Liver (tissue), 9 donors: ENCODE data around the gene RFPL2. TPM values are rescaled to one million over a fixed set of nuclear protein-coding genes. Genes with fewer than 3 reads are reported as not detected.

ENCODE experiments used
- DNase-seq: peaks from one replicate; pipeline ENCODE4 v3.0.0-alpha.2; 2017; ENCODE audit warnings: low spot score
- H3K27ac ChIP-seq, 2 donors: one replicate each; pipeline ENCODE4 v1.7.0; 2013; ENCODE audit warnings: inconsistent platforms in 2 of 2, low read length in 2 of 2, control low read depth in 1 of 2, low read depth in 1 of 2, mild to moderate bottlenecking in 1 of 2
- H3K27me3 ChIP-seq, 4 donors: one replicate each; pipeline versions ENCODE4 v1.6.1 to v1.7.0; 2013; ENCODE audit warnings: low read length in 3 of 4, inconsistent platforms in 1 of 4, mild to moderate bottlenecking in 1 of 4, moderate library complexity in 1 of 4; ENCODE audit not compliant: control insufficient read depth in 4 of 4, insufficient read depth in 4 of 4
- H3K36me3 ChIP-seq, 4 donors: one replicate each; pipeline versions ENCODE4 v1.6.1 to v1.7.0; 2013; ENCODE audit warnings: low read length in 3 of 4, mild to moderate bottlenecking in 3 of 4, low read depth in 1 of 4, moderate library complexity in 1 of 4; ENCODE audit not compliant: control insufficient read depth in 4 of 4, insufficient read depth in 3 of 4
- H3K4me1 ChIP-seq, 4 donors: one replicate each; pipeline versions ENCODE4 v1.6.1 to v1.7.0; 2013; ENCODE audit warnings: low read length in 3 of 4, mild to moderate bottlenecking in 3 of 4, moderate library complexity in 1 of 4; ENCODE audit not compliant: control insufficient read depth in 4 of 4, insufficient read depth in 4 of 4
- H3K4me3 ChIP-seq, 3 donors: one replicate each; pipeline versions ENCODE4 v1.6.1 to v1.7.0; 2013; ENCODE audit warnings: low read length in 3 of 3, control low read depth in 1 of 3, low read depth in 1 of 3, mild to moderate bottlenecking in 1 of 3
- H3K9ac ChIP-seq, 2 donors: one replicate each; pipeline ENCODE4 v1.7.0; 2013; ENCODE audit warnings: low read length in 2 of 2, mild to moderate bottlenecking in 2 of 2, moderate library complexity in 2 of 2, control low read depth in 1 of 2, low read depth in 1 of 2
- H3K9me3 ChIP-seq, 4 donors: one replicate each; pipeline versions ENCODE4 v1.6.1 to v1.7.0; 2013; ENCODE audit warnings: low read length in 3 of 4; ENCODE audit not compliant: control insufficient read depth in 4 of 4
- CTCF ChIP-seq: fragments of 150-350 bp; IDR thresholded peaks from 2 replicates; pipeline ENCODE4 v1.5.1; 2017; ENCODE audit warnings: improper control_type of control experiment, low read depth, low read length; ENCODE audit not compliant: missing input control
- EGR1 ChIP-seq, 2 donors: IDR thresholded peaks; 2 replicates each; pipeline ENCODE4 v1.6.1; 2016 to 2018; ENCODE audit warnings: antibody characterized with exemption in 2 of 2, low read depth in 2 of 2
- FOXA1 ChIP-seq: IDR thresholded peaks from 2 replicates; pipeline ENCODE4 v1.6.1; 2016; ENCODE audit warnings: antibody characterized with exemption
- FOXA2 ChIP-seq: IDR thresholded peaks from 2 replicates; pipeline ENCODE4 v1.6.1; 2016; ENCODE audit warnings: antibody characterized with exemption
- GABPA ChIP-seq, 2 donors: IDR thresholded peaks in 1 of 2; conservative IDR thresholded peaks in 1 of 2; 2 replicates each; pipeline ENCODE4 v1.6.1; 2016; ENCODE audit warnings: antibody characterized with exemption in 2 of 2, mild to moderate bottlenecking in 1 of 2, moderate library complexity in 1 of 2
- HNF4A ChIP-seq, 2 donors: conservative IDR thresholded peaks; 2 replicates each; pipeline ENCODE4 v1.6.1; 2016; ENCODE audit warnings: antibody characterized with exemption in 2 of 2, mild to moderate bottlenecking in 2 of 2
- HNF4G ChIP-seq: IDR thresholded peaks from 2 replicates; pipeline ENCODE4 v1.6.1; 2016; ENCODE audit warnings: antibody characterized with exemption
- JUND ChIP-seq, 2 donors: IDR thresholded peaks; 2 replicates each; pipeline ENCODE4 v1.6.1; 2016; ENCODE audit warnings: antibody characterized with exemption in 2 of 2
- MAX ChIP-seq: IDR thresholded peaks from 2 replicates; pipeline ENCODE4 v1.6.1; 2016; ENCODE audit warnings: antibody characterized with exemption
- NR2F2 ChIP-seq: IDR thresholded peaks from 2 replicates; pipeline ENCODE4 v1.6.1; 2016; ENCODE audit warnings: antibody characterized with exemption
- RAD21 ChIP-seq, 2 donors: IDR thresholded peaks; 2 replicates each; pipeline ENCODE4 v1.6.1; 2016; ENCODE audit warnings: antibody characterized with exemption in 2 of 2, mild to moderate bottlenecking in 2 of 2
- REST ChIP-seq: IDR thresholded peaks from 2 replicates; pipeline ENCODE4 v1.6.1; 2016; ENCODE audit warnings: antibody characterized with exemption, mild to moderate bottlenecking
- RXRA ChIP-seq, 2 donors: IDR thresholded peaks; 2 replicates each; pipeline ENCODE4 v1.6.1; 2017 to 2018; ENCODE audit warnings: antibody characterized with exemption in 2 of 2, mild to moderate bottlenecking in 1 of 2
- SP1 ChIP-seq: IDR thresholded peaks from 2 replicates; pipeline ENCODE4 v1.6.1; 2018; ENCODE audit warnings: antibody characterized with exemption, mild to moderate bottlenecking
- TAF1 ChIP-seq: conservative IDR thresholded peaks from 2 replicates; pipeline ENCODE4 v1.6.1; 2016; ENCODE audit warnings: antibody characterized with exemption, mild to moderate bottlenecking
- YY1 ChIP-seq: IDR thresholded peaks from 2 replicates; pipeline ENCODE4 v1.6.1; 2016; ENCODE audit warnings: antibody characterized with exemption, mild to moderate bottlenecking
- WGBS: extraction: QIAGEN DNeasy Blood & Tissue Kit; methylation state at CpG from one replicate; pipeline ENCODE4 v1.1.7; 2013; 5-methylcytosine and 5-hydroxymethylcytosine counted together
- polyA plus RNA-seq, 2 donors: library from polyadenylated mRNA; stranded (reverse) in 1 of 2; unstranded in 1 of 2; fragments of 200-250 nt in 1 of 2; fragments of >200 nt in 1 of 2; fragmentation: Nextera tagmentation in 1 of 2; extraction: Ambion mirVana in 1 of 2; gene quantifications; one replicate each; pipeline versions ENCODE4 v1.2.1 to v1.2.3, GENCODE V29; 2013 to 2015
- total RNA-seq, 2 donors: library from RNA; depleted of rRNA; stranded (reverse); fragments of >200 nt; gene quantifications; one replicate each; pipeline ENCODE4 v1.2.3, GENCODE V29; 2014
- TF ChIP-seq, protein P1 (sequence below): IDR thresholded peaks from 2 replicates; pipeline ENCODE4 v1.6.1; 2016; ENCODE audit warnings: antibody characterized with exemption
- TF ChIP-seq, protein P2 (sequence below): IDR thresholded peaks from 2 replicates; pipeline ENCODE4 v1.6.1; 2016; ENCODE audit warnings: antibody characterized with exemption
- donor health status: healthy.
- donor health status: healthy.
- donor health status: healthy.
- donor health status: healthy.
- donor health status: healthy.

RFPL2 gene
- total and polyA plus RNA-seq, 4 donors = under 0.01 to 0.98 (median 0.07) TPM; not detected in 1

- peaks cover 0 to 11% (median 5%) of the 10 kb centered on the region in 4 donors for H3K4me1 ChIP-seq
- no peak overlapping the region for H3K9ac ChIP-seq
- H3K27ac ChIP-seq = no peak overlapping the region
- H3K4me3 ChIP-seq = no peak overlapping the region
- H3K27me3 ChIP-seq = no peaks in the 10 kb centered on the region
- DNase-seq = no peak
- WGBS = 97% methylated on average over 3 of the region's 3 CpGs
- no peaks in the 10 kb centered on the region for H3K9me3 ChIP-seq
- TF ChIP-seq RAD21 (IDR thresholded peaks at IDR 0.05) (no peak), JUND (IDR thresholded peaks at IDR 0.05) (no peak), HNF4G (no peak), SP1 (no peak), MAX (no peak), EGR1 (IDR thresholded peaks at IDR 0.05; ENCODE audit: low read depth in 2 of 2) (no peak), FOXA2 (no peak), REST (no peak), CTCF (no peak), FOXA1 (no peak), GABPA (IDR thresholded peaks at IDR 0.05 in 1 of 2, conservative IDR thresholded peaks at IDR 0.05 in 1 of 2) (no peak), TAF1 (no peak), RXRA (IDR thresholded peaks at IDR 0.05) (no peak), HNF4A (conservative IDR thresholded peaks at IDR 0.05) (no peak), NR2F2 (no peak), YY1 (no peak)
- TF ChIP-seq, protein P1, sequence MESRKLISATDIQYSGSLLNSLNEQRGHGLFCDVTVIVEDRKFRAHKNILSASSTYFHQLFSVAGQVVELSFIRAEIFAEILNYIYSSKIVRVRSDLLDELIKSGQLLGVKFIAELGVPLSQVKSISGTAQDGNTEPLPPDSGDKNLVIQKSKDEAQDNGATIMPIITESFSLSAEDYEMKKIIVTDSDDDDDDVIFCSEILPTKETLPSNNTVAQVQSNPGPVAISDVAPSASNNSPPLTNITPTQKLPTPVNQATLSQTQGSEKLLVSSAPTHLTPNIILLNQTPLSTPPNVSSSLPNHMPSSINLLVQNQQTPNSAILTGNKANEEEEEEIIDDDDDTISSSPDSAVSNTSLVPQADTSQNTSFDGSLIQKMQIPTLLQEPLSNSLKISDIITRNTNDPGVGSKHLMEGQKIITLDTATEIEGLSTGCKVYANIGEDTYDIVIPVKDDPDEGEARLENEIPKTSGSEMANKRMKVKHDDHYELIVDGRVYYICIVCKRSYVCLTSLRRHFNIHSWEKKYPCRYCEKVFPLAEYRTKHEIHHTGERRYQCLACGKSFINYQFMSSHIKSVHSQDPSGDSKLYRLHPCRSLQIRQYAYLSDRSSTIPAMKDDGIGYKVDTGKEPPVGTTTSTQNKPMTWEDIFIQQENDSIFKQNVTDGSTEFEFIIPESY = no peak
- TF ChIP-seq, protein P2, sequence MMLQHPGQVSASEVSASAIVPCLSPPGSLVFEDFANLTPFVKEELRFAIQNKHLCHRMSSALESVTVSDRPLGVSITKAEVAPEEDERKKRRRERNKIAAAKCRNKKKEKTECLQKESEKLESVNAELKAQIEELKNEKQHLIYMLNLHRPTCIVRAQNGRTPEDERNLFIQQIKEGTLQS = no peak
- no peaks in the 10 kb centered on the region for H3K36me3 ChIP-seq
These were observed 3.8 kb upstream of the RFPL2 start for GRCh38 chr22:32208681-32209080.
